HG03520 (cell line): ENCODE results near the gene TMEM114.

Source experiments
- ATAC-seq: cut with Tn5 transposase; IDR thresholded peaks from one replicate; pipeline ENCODE4 v1.9.1; 2021; ENCODE audit warnings: mild to moderate bottlenecking, moderate library complexity; ENCODE audit not compliant: unreplicated experiment

Gene TMEM114

GRCh38 chr16:8611886-8612600 lies 21.7 kb upstream of the TMEM114 start:
- ATAC-seq: no peak

- ATAC-seq: no peak
These were observed 20.8 kb upstream of the TMEM114 start for GRCh38 chr16:8611122-8611521.

GRCh38 chr16:8607214-8607613 lies 16.9 kb upstream of the TMEM114 start:
- ATAC-seq: no peak

- no peak for ATAC-seq
These were observed 15.2 kb upstream of the TMEM114 start for GRCh38 chr16:8605554-8605953.

- ATAC-seq: no peak
These were observed 9.9 kb upstream of the TMEM114 start for GRCh38 chr16:8600144-8600775.

- ATAC-seq: no peak
These were observed 6.3 kb upstream of the TMEM114 start for GRCh38 chr16:8596581-8596980.

GRCh38 chr16:8595783-8596182 lies 5.5 kb upstream of the TMEM114 start:
- ATAC-seq: no peak

GRCh38 chr16:8594149-8594666 lies 3.9 kb upstream of the TMEM114 start:
- ATAC-seq: no peak

GRCh38 chr16:8591451-8591850 lies 1.1 kb upstream of the TMEM114 start:
- no peak for ATAC-seq

- ATAC-seq: no peak
These were observed 500 bp upstream of the TMEM114 start for GRCh38 chr16:8590811-8591210.

GRCh38 chr16:8589057-8589899 lies 1.0 kb downstream of the TMEM114 start:
- ATAC-seq: no peak

- no peak for ATAC-seq
These were observed 1.6 kb downstream of the TMEM114 start for GRCh38 chr16:8588682-8589056.

- no peak for ATAC-seq
These were observed 3.2 kb downstream of the TMEM114 start for GRCh38 chr16:8587065-8587464.

GRCh38 chr16:8585857-8586256 lies 4.5 kb downstream of the TMEM114 start:
- ATAC-seq: no peak

GRCh38 chr16:8585041-8585440 lies 5.3 kb downstream of the TMEM114 start:
- ATAC-seq: no peak

GRCh38 chr16:8583732-8584131 lies 6.6 kb downstream of the TMEM114 start:
- ATAC-seq: no peak

GRCh38 chr16:8583199-8583598 lies 7.1 kb downstream of the TMEM114 start:
- no peak for ATAC-seq

GRCh38 chr16:8581831-8582580 lies 8.3 kb downstream of the TMEM114 start:
- ATAC-seq: no peak

- ATAC-seq: no peak
These were observed 10.8 kb downstream of the TMEM114 start for GRCh38 chr16:8579559-8579958.

GRCh38 chr16:8577678-8578304 lies 12.5 kb downstream of the TMEM114 start:
- no peak for ATAC-seq
